ENCODE measurements around the gene ELFN1.

The ELFN1 gene

GRCh38 chr7:1675673-1676549 lies 5.8 kb downstream of the ELFN1 start:
- no peak for DNase-seq (ENCODE audit: low read depth in 2 of 2)

DNA sequence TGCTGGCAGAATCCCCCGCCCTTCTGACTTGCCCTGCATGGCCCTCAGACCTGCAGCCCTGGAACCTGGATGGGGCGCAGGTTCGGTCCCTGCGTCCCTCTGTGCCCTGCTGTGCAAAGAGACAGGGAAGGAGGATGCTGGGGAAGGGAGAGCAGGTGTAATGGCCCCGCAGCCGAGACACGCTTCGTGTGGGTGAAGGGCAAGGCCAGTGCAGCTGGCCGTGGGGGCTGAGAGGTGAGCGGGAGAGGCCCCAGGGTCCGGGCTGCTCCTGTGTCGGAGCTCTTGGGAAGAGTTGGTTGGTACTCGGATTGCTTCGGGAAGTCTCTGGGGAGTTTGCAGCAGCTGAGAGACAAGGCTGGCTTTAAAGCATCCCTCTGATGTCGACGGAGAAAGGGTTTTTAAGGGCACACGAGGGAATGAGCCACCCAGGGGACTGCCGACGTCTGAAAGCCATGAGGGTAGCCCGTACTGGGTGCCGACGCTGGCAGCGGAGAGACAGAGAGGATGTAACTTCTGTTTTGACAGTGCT lies 6.5 kb downstream of the ELFN1 start:
- DNase-seq (ENCODE audit: low read depth in 2 of 2), result no peak

DNA sequence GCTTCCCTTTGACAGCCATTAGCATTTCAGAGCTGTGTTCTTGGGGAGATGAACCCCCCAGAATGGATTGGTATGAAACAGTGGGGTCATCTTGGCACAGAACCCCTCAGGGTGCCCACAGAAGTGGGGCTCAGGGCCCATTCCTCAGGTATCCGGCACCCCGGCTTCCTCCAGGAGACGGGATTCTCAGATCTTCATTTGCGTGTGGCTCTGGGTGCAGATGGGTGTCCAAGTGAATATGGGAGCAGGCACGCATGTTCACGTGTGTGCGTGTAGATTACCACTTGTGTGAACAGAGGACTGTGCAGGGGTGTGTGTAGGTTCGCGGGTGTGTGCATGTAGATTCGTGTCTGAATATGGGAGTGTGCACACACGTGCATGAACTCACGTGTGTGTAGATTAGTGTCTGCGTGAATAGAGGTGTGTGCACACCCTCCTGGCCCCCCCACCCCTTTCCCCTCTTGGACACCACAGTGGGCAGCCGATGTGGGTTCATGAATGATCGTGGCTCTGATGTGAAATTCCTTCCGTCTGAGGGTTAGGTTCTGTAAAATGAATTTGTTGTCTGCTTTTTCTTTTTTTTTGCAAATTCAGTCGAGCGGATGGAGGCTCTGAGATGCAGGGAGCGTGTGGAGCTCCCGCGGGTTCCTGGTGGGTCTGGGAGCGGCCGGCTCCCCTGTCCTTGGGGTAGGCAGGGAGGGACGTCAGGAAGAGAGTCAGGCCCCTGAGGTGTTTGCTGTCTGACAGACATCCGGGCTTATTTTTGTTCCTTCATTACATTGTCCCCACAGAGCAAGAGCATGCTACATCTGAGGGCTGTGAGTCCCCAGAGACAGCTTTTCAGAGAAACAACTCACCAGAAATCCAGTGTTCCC lies 7.4 kb downstream of the ELFN1 start:
- no peak for DNase-seq (ENCODE audit: low read depth in 2 of 2)

DNA sequence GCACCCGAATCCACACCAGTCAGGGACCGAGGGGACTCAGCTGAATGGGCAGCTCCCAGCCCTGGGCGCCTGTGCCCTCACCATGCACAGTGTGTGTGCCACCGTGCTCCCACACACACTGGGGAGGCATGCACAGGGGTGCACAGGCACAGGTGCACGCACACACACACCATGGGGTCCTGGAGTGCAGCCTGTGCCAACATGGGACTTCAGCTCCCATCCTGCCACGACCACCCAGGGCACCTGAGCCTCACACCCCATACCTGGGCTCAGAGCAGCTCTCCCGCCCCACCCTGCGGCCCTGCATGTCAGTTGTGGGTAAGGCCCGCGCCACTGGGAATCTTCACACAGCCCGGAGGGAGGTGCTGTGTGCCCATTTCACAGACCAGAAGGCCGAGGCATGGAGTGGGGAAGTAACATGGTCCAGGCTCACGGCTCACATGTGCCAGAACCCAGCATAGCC lies 8.0 kb downstream of the ELFN1 start:
- DNase-seq (ENCODE audit: low read depth in 2 of 2), result no peak

DNA sequence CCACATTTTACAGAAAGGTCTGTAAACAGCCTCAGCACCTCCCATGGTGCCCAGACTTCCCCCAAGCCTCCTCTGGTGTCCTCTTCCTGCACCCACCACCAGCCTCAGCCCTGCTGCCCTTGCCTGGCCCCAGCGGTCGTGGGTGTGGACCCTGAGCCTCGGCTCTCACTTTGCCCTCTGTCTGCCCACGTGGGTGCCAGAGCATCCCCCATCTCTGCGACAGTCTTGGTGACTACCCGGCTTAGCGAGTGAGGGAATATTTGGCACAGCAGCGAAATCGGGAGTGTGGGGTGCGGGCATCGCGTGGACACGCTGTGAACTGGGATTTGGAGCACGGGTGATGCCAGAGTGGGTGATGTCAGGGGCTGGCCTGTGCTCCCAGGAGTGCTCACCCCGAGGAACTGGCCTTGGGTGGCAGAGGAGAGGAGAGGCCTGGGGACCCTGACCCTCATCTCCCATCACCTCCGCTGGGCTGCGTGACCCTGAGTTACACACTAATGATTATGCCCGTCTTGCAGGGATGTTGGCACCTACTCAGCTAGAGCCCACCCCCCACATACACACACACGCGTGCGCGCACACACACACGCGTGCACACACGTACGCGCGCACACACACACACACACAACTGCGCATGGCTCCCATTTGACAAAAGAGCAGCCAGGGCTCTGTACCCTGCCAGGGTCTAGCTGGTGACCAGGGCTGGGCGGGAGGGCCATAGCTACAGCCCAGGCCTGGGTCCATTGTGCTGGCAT lies 8.7 kb downstream of the ELFN1 start:
- DNase-seq (ENCODE audit: low read depth in 2 of 2), result no peak

DNA sequence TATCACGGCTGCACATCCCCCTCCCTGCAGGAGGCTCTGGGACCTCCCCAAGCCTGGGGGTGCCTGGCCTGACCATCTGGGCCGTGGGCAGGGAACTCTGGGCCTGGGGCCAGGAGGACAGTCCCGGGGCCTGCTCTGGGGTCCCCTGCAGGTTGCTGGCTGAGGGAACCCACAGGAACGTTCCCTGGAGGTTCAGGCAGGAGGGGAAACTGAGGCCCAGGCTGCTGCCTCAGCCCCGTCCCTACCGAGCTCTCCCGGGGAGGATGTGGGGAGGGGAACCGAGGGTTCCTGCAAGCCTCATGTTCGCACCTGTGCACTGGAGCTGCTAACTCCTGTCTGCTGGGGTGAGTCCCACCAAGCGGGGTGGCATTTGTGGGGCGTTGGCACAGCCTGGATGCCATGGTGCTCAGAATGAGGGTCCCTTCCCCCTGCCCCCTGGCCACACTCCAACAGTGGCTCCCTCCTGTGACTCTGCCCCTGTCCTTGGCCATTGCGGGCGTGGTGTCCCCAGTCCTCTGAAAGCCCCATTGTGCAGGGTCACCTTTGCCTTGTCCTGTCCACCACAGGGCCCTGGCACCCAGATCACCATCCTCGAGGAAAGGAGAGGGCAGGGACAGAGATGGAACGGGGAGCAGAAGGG lies 9.4 kb downstream of the ELFN1 start:
- DNase-seq (ENCODE audit: low read depth in 2 of 2), result no peak

GRCh38 chr7:1679966-1680730 lies 10.1 kb downstream of the ELFN1 start:
- no peak for DNase-seq (ENCODE audit: low read depth in 2 of 2)

DNA sequence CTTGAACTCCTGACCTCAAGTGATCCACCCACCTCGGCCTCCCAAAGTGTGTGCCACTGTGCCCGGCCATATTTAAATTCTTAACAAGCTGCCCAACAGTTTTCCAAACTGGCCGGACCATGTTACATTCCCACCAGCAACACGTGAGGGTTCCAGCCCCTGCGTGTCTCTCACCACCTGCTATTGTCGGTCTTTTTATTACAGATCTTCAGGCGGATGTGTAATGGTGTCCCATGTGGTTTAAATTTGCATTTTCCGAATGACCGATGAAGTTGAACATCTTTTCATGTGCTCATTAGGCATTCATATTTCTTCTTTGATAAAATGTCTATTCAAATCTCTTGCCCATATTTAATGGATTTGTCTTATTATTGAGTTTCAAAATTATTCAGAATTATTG lies 11.5 kb downstream of the ELFN1 start:
- no peak for DNase-seq (ENCODE audit: low read depth in 2 of 2)

DNA sequence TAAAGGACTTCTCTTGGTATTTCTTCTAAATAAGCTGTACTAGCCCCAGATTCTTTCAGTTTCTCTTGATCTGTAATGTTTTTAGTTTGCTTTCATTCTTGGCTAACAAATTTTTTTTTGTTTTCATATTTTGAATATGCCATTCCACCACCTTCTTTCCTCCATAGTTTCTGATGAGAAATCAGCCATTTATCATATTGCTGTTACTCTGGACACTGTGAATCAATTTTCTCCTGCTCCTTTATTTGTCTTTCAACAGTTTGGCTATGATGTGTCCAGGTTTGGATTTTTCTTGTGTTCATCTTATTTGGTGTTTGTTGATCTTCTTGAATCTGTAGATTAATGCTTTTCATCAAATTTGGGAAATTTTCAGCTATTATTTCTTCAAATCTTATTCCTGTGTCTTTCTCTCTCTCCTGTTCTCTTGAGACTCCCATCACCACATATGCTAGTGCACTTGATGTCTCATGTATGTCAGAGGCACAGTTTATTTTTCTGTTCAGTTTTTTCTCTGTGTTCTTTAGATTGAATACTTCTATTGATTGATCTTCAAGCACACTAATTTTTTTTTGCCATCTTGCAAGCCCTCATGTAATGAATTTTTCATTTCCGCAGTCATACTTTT lies 15.0 kb downstream of the ELFN1 start:
- DNase-seq (ENCODE audit: low read depth in 2 of 2), result no peak

GRCh38 chr7:1688542-1688941 lies 18.5 kb downstream of the ELFN1 start:
- no peak for DNase-seq (ENCODE audit: low read depth in 2 of 2)

- no peak for DNase-seq (ENCODE audit: low read depth in 2 of 2)
Observed at GRCh38 chr7:1689311-1689710, 19.2 kb downstream of the ELFN1 start.

DNA sequence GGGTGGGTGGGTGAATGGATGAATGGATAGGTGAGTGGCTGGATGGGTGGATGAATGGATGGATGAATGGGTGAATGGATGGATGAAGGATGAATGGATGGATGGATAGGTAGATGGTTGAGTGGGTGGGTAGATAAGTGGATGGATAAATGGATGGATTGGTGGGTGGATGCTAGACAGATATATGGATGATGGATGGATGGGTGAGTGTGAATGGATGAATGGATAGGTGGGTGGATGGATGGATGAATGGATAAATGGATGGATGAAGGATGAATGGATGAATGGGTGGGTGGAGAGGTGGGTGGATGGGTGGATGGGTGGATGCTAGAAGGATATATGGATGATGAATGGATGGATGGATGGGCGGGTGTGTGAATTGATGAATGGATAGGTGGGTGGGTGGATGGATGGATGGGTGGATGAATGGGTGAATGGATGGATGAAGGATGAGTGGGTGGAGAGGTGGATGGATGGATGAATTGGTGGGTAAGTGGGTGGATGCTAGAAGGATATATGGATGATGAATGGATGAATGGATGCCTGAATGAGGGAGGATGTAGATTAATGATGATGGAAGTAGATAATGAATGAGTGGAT lies 20.4 kb downstream of the ELFN1 start:
- DNase-seq (ENCODE audit: low read depth in 2 of 2), result no peak

DNA sequence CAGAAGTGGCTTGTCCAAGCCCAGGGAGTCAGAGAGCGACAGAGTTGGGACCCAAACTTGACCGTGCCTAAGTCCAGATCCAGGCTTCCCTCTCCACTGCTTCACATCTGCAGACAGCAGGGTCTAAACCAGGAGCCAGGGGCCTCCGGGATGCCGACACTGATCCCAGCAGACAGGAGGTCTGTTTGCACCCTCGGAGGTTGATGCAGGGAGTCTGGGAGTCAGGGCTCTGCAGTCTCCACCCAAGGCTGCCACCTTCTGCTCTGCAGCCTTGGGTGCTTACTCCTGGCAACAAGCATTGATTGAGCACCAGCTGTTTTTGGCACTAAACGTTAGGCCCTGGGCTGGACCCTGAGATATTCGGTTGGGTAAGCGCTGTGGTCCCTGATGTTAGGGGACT lies 21.0 kb downstream of the ELFN1 start:
- no peak for DNase-seq (ENCODE audit: low read depth in 2 of 2)

GRCh38 chr7:1691601-1692514 lies 21.8 kb downstream of the ELFN1 start:
- no peak for DNase-seq (ENCODE audit: low read depth in 2 of 2)

DNA sequence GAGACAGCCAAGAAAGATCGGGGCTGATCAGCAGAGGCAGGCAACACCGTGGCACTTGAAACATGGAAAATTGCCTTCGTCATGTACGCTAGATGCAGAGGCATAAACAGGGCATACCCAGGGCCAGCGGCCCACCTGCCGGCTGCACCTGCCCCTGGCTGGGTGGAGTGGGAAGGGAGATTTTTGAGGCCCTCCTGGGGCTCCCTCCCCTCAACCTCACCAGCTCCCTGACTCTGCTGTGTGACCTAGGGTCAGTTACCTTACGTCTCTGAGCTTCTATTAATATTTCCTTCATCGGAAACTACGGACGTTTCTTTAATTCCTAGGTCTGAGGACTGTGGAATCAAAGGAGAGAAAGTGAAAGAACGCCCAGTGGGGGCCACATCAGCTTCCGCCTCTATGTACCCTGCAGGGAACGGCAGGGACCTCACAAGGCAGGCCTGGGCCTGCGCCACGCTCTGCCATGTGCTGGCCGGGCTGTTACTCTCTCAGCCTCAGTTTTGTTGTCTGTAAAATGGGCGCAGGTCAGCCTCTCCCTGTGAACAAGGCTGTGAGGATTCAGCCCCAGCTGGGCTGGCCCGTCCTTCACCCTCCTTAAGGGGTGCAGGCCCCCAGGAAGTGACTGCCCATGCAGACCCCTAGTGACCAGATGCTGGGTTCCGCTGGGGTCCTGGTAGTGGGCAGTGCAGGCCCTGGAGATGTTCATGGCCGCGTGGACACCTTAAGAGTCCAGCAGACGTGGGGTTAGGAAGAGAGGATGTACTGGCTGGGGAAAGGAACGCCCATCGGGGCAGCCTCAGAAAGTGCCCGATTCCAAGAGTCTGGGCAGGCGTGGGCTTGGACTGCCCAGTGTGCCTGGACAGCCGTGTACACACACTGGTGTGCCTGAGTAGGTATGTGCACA lies 22.7 kb downstream of the ELFN1 start:
- no peak for DNase-seq (ENCODE audit: low read depth in 2 of 2)

- DNase-seq (ENCODE audit: low read depth in 2 of 2), result no peak
Observed at GRCh38 chr7:1693419-1693990, 23.4 kb downstream of the ELFN1 start.

DNA sequence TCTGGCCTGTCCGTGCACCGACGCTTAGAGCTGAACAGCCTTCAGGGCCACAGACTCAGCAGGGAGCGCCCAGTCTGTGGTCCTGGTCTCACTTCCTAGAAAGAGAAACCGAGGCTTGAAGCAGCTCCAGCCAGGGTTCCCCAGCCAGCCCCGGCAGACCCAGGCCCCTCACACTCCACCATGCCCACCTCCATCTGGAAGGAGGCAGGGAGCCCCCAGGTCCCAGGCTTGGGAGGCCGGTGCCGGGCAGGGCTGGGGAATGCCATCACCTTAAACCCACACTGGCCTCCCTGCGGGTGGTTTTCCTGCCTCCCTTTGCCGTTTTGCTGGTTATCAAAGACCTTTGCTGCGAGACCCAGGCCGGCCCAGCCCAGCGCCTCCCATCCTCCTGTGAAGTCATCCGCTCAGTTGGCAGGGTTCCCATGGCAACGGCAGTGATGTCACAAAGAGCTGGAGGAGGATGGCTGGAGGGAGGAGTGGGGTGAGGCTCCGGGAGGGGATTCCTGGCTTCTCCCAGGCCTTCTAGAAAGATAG lies 24.0 kb downstream of the ELFN1 start:
- DNase-seq (ENCODE audit: low read depth in 2 of 2), result no peak

Data from activated CD8-positive, alpha-beta memory T cell treated with anti-CD3 and anti-CD28 coated beads for 4 hours (primary cell).